Hematopoietic multipotent progenitor cell (in vitro differentiated cells): ENCODE measurements around the gene PTX3. TPM values are rescaled to one million over a fixed set of nuclear protein-coding genes. Genes with fewer than 3 reads are reported as not detected.

ENCODE experiments used
- DNase-seq, 3 donors: peaks; one replicate each; pipeline ENCODE4 v3.0.0-alpha.2; 2011 to 2015; ENCODE audit warnings: low read depth in 2 of 3, low spot score in 2 of 3
- total RNA-seq: library from RNA; depleted of rRNA; stranded (reverse); fragments of >200 nt; gene quantifications from one replicate; pipeline ENCODE4 v1.2.3, GENCODE V29; 2012

PTX3 gene
- total RNA-seq = 2.2 TPM

- peak in 2 of 3 donors; percentile 92 for DNase-seq
Measured at GRCh38 chr3:157436583-157437291, at the start of gene PTX3. TSS of gene PTX3 (plus strand) at chr3:157436850. CDS start at chr3:157436934, 84 bp downstream.

- DNase-seq = no peak
Measured at GRCh38 chr3:157387708-157388435, 48.8 kb upstream of the PTX3 start.

GRCh38 chr3:157388976-157389375, 47.7 kb upstream of the PTX3 start:
- DNase-seq = no peak

- no peak for DNase-seq
Measured at GRCh38 chr3:157390713-157391515, 45.7 kb upstream of the PTX3 start.

- DNase-seq = no peak
Measured at GRCh38 chr3:157392104-157392503, 44.5 kb upstream of the PTX3 start.

GRCh38 chr3:157393113-157393512, 43.5 kb upstream of the PTX3 start:
- no peak for DNase-seq

GRCh38 chr3:157394411-157394810, 42.2 kb upstream of the PTX3 start:
- DNase-seq = no peak

- DNase-seq = no peak
Measured at GRCh38 chr3:157398598-157398997, 38.1 kb upstream of the PTX3 start.

- no peak for DNase-seq
Measured at GRCh38 chr3:157404381-157404780, 32.3 kb upstream of the PTX3 start.

- DNase-seq = no peak
Measured at GRCh38 chr3:157405457-157405856, 31.2 kb upstream of the PTX3 start.

GRCh38 chr3:157406394-157406793, 30.3 kb upstream of the PTX3 start:
- no peak for DNase-seq

GRCh38 chr3:157407769-157408168, 28.9 kb upstream of the PTX3 start:
- no peak for DNase-seq

- no peak for DNase-seq
Measured at GRCh38 chr3:157408499-157409149, 28.0 kb upstream of the PTX3 start.

- no peak for DNase-seq
Measured at GRCh38 chr3:157409516-157409915, 27.1 kb upstream of the PTX3 start.

- no peak for DNase-seq
Measured at GRCh38 chr3:157410945-157411344, 25.7 kb upstream of the PTX3 start.

GRCh38 chr3:157412323-157412855, 24.3 kb upstream of the PTX3 start:
- DNase-seq = no peak

GRCh38 chr3:157414861-157415260, 21.8 kb upstream of the PTX3 start:
- no peak for DNase-seq

GRCh38 chr3:157416347-157417087, 20.1 kb upstream of the PTX3 start:
- DNase-seq = no peak

GRCh38 chr3:157417247-157417646, 19.4 kb upstream of the PTX3 start:
- DNase-seq = no peak

GRCh38 chr3:157418104-157418503, 18.5 kb upstream of the PTX3 start:
- no peak for DNase-seq
